Skeletal muscle tissue (tissue), 4 donors: ENCODE data around the gene PITPNM1. TPM values are rescaled to one million over a fixed set of nuclear protein-coding genes. Genes with fewer than 3 reads are reported as not detected.
"Not testable (repeated sequence)": the region's sequence is repeated elsewhere in the genome, so short reads cannot be mapped to it uniquely, and the experiment has no call there.

ENCODE experiments used
- H3K27ac ChIP-seq: one replicate; pipeline ENCODE4 v1.7.0; 2013; ENCODE audit warnings: mild to moderate bottlenecking, low read depth, low read length, inconsistent platforms
- H3K27me3 ChIP-seq, 3 donors: one replicate each; pipeline ENCODE4 v1.7.0; 2013; ENCODE audit warnings: low read length in 3 of 3; ENCODE audit not compliant: control insufficient read depth in 3 of 3, insufficient read depth in 3 of 3
- H3K36me3 ChIP-seq, 3 donors: one replicate each; pipeline ENCODE4 v1.7.0; 2013; ENCODE audit warnings: low read length in 3 of 3; ENCODE audit not compliant: control insufficient read depth in 3 of 3, insufficient read depth in 3 of 3
- H3K4me1 ChIP-seq, 3 donors: one replicate each; pipeline ENCODE4 v1.7.0; 2013; ENCODE audit warnings: low read length in 3 of 3, mild to moderate bottlenecking in 3 of 3; ENCODE audit not compliant: control insufficient read depth in 3 of 3, insufficient read depth in 3 of 3
- H3K4me3 ChIP-seq, 3 donors: one replicate each; pipeline ENCODE4 v1.7.0; 2013; ENCODE audit warnings: low read length in 3 of 3
- H3K9ac ChIP-seq, 3 donors: one replicate each; pipeline ENCODE4 v1.7.0; 2013; ENCODE audit warnings: low read length in 3 of 3, mild to moderate bottlenecking in 3 of 3, moderate library complexity in 2 of 3, low read depth in 1 of 3
- H3K9me3 ChIP-seq, 3 donors: one replicate each; pipeline ENCODE4 v1.7.0; 2013; ENCODE audit warnings: low read length in 3 of 3; ENCODE audit not compliant: control insufficient read depth in 3 of 3
- total RNA-seq: library from RNA; depleted of rRNA; stranded (reverse); fragments of >200 nt; gene quantifications from one replicate; pipeline ENCODE4 v1.2.3, GENCODE V29; 2014
- donor health status: Osteomylitis.

PITPNM1 gene
- total RNA-seq, 1 donor from 2014 or later, result 5.7 TPM

- no peaks in the 10 kb centered on the region for H3K36me3 ChIP-seq
- H3K27ac ChIP-seq, result no peak overlapping the region
- no peak overlapping the region for H3K9ac ChIP-seq
- no peak overlapping the region for H3K4me3 ChIP-seq
- peaks cover 0 to 5% (median 3%) of the 10 kb centered on the region in 3 donors for H3K27me3 ChIP-seq
- peaks cover under 1 to 1% (median under 1%) of the 10 kb centered on the region in 3 donors for H3K4me1 ChIP-seq
- no peaks in the 10 kb centered on the region for H3K9me3 ChIP-seq
Measured at GRCh38 chr11:67514116-67514515, 9.0 kb upstream of the PITPNM1 start.

- peaks cover 12 to 19% (median 17%) of the 10 kb centered on the region in 3 donors for H3K4me1 ChIP-seq
- not testable (repeated sequence) for H3K36me3 ChIP-seq, H3K9ac ChIP-seq, H3K9me3 ChIP-seq, H3K27ac ChIP-seq, H3K4me3 ChIP-seq, H3K27me3 ChIP-seq
Measured at GRCh38 chr11:67511558-67511957, 6.4 kb upstream of the PITPNM1 start.

- H3K36me3 ChIP-seq, result peaks cover 0 to 4% (median 0%) of the 10 kb centered on the region in 3 donors
- H3K4me1 ChIP-seq, result peaks cover 22 to 32% (median 30%) of the 10 kb centered on the region in 3 donors
- H3K9me3 ChIP-seq, result no peaks in the 10 kb centered on the region
- H3K4me3 ChIP-seq, result no peak overlapping the region
- peaks cover 0 to 5% (median 1%) of the 10 kb centered on the region in 3 donors for H3K27me3 ChIP-seq
- no peak overlapping the region for H3K9ac ChIP-seq
- H3K27ac ChIP-seq, result no peak overlapping the region
Measured at GRCh38 chr11:67510023-67510345, 4.8 kb upstream of the PITPNM1 start.

GRCh38 chr11:67508486-67509121, 3.4 kb upstream of the PITPNM1 start:
- peak overlapping the region; percentile 80 to 94 (median 84) for H3K4me3 ChIP-seq
- H3K36me3 ChIP-seq, result peaks cover 0 to 4% (median 0%) of the 10 kb centered on the region in 3 donors
- peak overlapping the region; percentile 90 to 97 (median 93) for H3K9ac ChIP-seq
- peaks cover 27 to 42% (median 37%) of the 10 kb centered on the region in 3 donors for H3K4me1 ChIP-seq
- peaks cover under 1 to 7% (median 5%) of the 10 kb centered on the region in 3 donors for H3K27me3 ChIP-seq
- peak overlapping the region; percentile 96 for H3K27ac ChIP-seq
- no peaks in the 10 kb centered on the region for H3K9me3 ChIP-seq

- H3K9ac ChIP-seq, result peak within 1 kb of the TSS; percentile 90 to 97 (median 93)
- peak within 1 kb of the TSS; percentile 96 for H3K27ac ChIP-seq
- peaks cover 0 to 4% (median 0%) of the 10 kb centered on the region in 3 donors for H3K36me3 ChIP-seq
- H3K9me3 ChIP-seq, result no peaks in the 10 kb centered on the region
- peak within 1 kb of the TSS; percentile 80 to 94 (median 84) for H3K4me3 ChIP-seq
- peaks cover 27 to 43% (median 39%) of the 10 kb centered on the region in 3 donors for H3K4me1 ChIP-seq
- H3K27me3 ChIP-seq, result peaks cover 3 to 7% (median 7%) of the 10 kb centered on the region in 3 donors
Measured at GRCh38 chr11:67507864-67508485, 2.8 kb upstream of the PITPNM1 start, which contains the start of gene CDK2AP2. Gene CDK2AP2 (minus strand): TSS chr11:67508162. CDS start chr11:67508082, 80 bp downstream.

GRCh38 chr11:67507242-67507863, 2.2 kb upstream of the PITPNM1 start:
- Histone ChIP-seq H3K4me1 (peaks cover 27 to 43% (median 39%) of the 10 kb centered on the region in 3 donors), H3K27me3 (peaks cover 3 to 7% (median 7%) of the 10 kb centered on the region in 3 donors), H3K27ac (peak overlapping the region; percentile 96)

GRCh38 chr11:67506426-67507051, 1.4 kb upstream of the PITPNM1 start:
- Histone ChIP-seq H3K9me3 (no peaks in the 10 kb centered on the region), H3K4me3 (peak overlapping the region in 1 of 3 donors; percentile 29), H3K4me1 (peaks cover 27 to 43% (median 39%) of the 10 kb centered on the region in 3 donors), H3K27me3 (peaks cover 3 to 7% (median 7%) of the 10 kb centered on the region in 3 donors), H3K9ac (peak overlapping the region; percentile 51 to 83 (median 73)), H3K27ac (peak overlapping the region; percentile 96), H3K36me3 (peaks cover 0 to 4% (median 0%) of the 10 kb centered on the region in 3 donors)

More at GRCh38 chr11:67507242-67507863, 2.2 kb upstream of the PITPNM1 start:
- no peaks in the 10 kb centered on the region for H3K9me3 ChIP-seq
- peaks cover 0 to 4% (median 0%) of the 10 kb centered on the region in 3 donors for H3K36me3 ChIP-seq
- peak overlapping the region; percentile 76 to 97 (median 76) for H3K9ac ChIP-seq
- peak overlapping the region; percentile 80 to 88 (median 84) for H3K4me3 ChIP-seq

GRCh38 chr11:67505605-67506396, 638 bp upstream of the PITPNM1 start:
- H3K4me1 ChIP-seq, result peaks cover 27 to 43% (median 39%) of the 10 kb centered on the region in 3 donors
- H3K27me3 ChIP-seq, result peaks cover 3 to 7% (median 7%) of the 10 kb centered on the region in 3 donors
- H3K9ac ChIP-seq, result peak overlapping the region; percentile 66 to 83 (median 73)
- H3K9me3 ChIP-seq, result no peaks in the 10 kb centered on the region
- peak overlapping the region; percentile 63 to 72 (median 65) for H3K4me3 ChIP-seq
- peaks cover 0 to 4% (median 3%) of the 10 kb centered on the region in 3 donors for H3K36me3 ChIP-seq
- H3K27ac ChIP-seq, result peak overlapping the region; percentile 96
